ENCODE results near the gene HEATR3.
A peak's percentile ranks its signal among the peaks of the same experiment; 100 is the strongest.

HEATR3 gene
- 21.3 to 29.9 (median 24.5) reads per million in 3 donors for total RNA-seq

GRCh38 chr16:50065624-50066481 is at the start of gene HEATR3:
Gene HEATR3 (plus strand): TSS chr16:50065970. CDS start chr16:50066132, 162 bp downstream.
- Histone ChIP-seq H3K4me3 (ENCODE audit: insufficient read depth, low read depth, low read length, poor library complexity, severe bottlenecking) (peak within 1 kb of the TSS; percentile 97), H3K27ac (ENCODE audit: insufficient read depth, low read length, poor library complexity, severe bottlenecking) (peak within 1 kb of the TSS; percentile 87), H3K9me3 (ENCODE audit: control insufficient read depth, low read length) (no peaks in the 10 kb centered on the region), H3K36me3 (ENCODE audit: control insufficient read depth, insufficient read depth, low read length) (peaks cover 14% of the 10 kb centered on the region), H3K4me1 (ENCODE audit: control insufficient read depth, insufficient read depth, low read length, poor library complexity, severe bottlenecking) (peaks cover 13% of the 10 kb centered on the region), H3K27me3 (replicated peaks; ENCODE audit: control insufficient read depth, insufficient read depth, low read length, poor library complexity, severe bottlenecking) (no peaks in the 10 kb centered on the region)
- DNase-seq = peak; percentile 87 to 91 (median 89)

GRCh38 chr16:50017553-50017952 is 48.2 kb upstream of the HEATR3 start:
- no peaks in the 10 kb centered on the region for H3K4me1 ChIP-seq (ENCODE audit: control insufficient read depth, insufficient read depth, low read length, poor library complexity, severe bottlenecking)
- H3K27ac ChIP-seq (ENCODE audit: insufficient read depth, low read length, poor library complexity, severe bottlenecking) = no peak overlapping the region
- H3K27me3 ChIP-seq (replicated peaks; ENCODE audit: control insufficient read depth, insufficient read depth, low read length, poor library complexity, severe bottlenecking) = no peaks in the 10 kb centered on the region
- no peaks in the 10 kb centered on the region for H3K9me3 ChIP-seq (ENCODE audit: control insufficient read depth, low read length)
- H3K4me3 ChIP-seq (ENCODE audit: insufficient read depth, low read depth, low read length, poor library complexity, severe bottlenecking) = no peak overlapping the region
- no peaks in the 10 kb centered on the region for H3K36me3 ChIP-seq (ENCODE audit: control insufficient read depth, insufficient read depth, low read length)
- no peak for DNase-seq

- H3K27me3 ChIP-seq (replicated peaks; ENCODE audit: control insufficient read depth, insufficient read depth, low read length, poor library complexity, severe bottlenecking) = no peaks in the 10 kb centered on the region
- no peak overlapping the region for H3K27ac ChIP-seq (ENCODE audit: insufficient read depth, low read length, poor library complexity, severe bottlenecking)
- H3K36me3 ChIP-seq (ENCODE audit: control insufficient read depth, insufficient read depth, low read length) = no peaks in the 10 kb centered on the region
- no peak for DNase-seq
- peaks cover 8% of the 10 kb centered on the region for H3K4me1 ChIP-seq (ENCODE audit: control insufficient read depth, insufficient read depth, low read length, poor library complexity, severe bottlenecking)
- H3K4me3 ChIP-seq (ENCODE audit: insufficient read depth, low read depth, low read length, poor library complexity, severe bottlenecking) = no peak overlapping the region
- H3K9me3 ChIP-seq (ENCODE audit: control insufficient read depth, low read length) = no peaks in the 10 kb centered on the region
Measured at GRCh38 chr16:50021544-50021943, 44.2 kb upstream of the HEATR3 start.

- H3K4me1 ChIP-seq (ENCODE audit: control insufficient read depth, insufficient read depth, low read length, poor library complexity, severe bottlenecking) = peaks cover 8% of the 10 kb centered on the region
- H3K36me3 ChIP-seq (ENCODE audit: control insufficient read depth, insufficient read depth, low read length) = no peaks in the 10 kb centered on the region
- H3K9me3 ChIP-seq (ENCODE audit: control insufficient read depth, low read length) = no peaks in the 10 kb centered on the region
- H3K4me3 ChIP-seq (ENCODE audit: insufficient read depth, low read depth, low read length, poor library complexity, severe bottlenecking) = no peak overlapping the region
- no peak overlapping the region for H3K27ac ChIP-seq (ENCODE audit: insufficient read depth, low read length, poor library complexity, severe bottlenecking)
- DNase-seq = no peak
- H3K27me3 ChIP-seq (replicated peaks; ENCODE audit: control insufficient read depth, insufficient read depth, low read length, poor library complexity, severe bottlenecking) = no peaks in the 10 kb centered on the region
Measured at GRCh38 chr16:50023641-50024040, 42.1 kb upstream of the HEATR3 start.

GRCh38 chr16:50024207-50024606 is 41.6 kb upstream of the HEATR3 start:
- Histone ChIP-seq H3K27ac (ENCODE audit: insufficient read depth, low read length, poor library complexity, severe bottlenecking) (peak overlapping the region; percentile 74), H3K9me3 (ENCODE audit: control insufficient read depth, low read length) (no peaks in the 10 kb centered on the region)

GRCh38 chr16:50024684-50025536 is 40.9 kb upstream of the HEATR3 start, which contains the start of gene CNEP1R1:
Gene CNEP1R1 (plus strand): TSS chr16:50025225. CDS start chr16:50025316, 91 bp downstream.
- peak; percentile 86 to 90 (median 87) for DNase-seq
- H3K36me3 ChIP-seq (ENCODE audit: control insufficient read depth, insufficient read depth, low read length) = peaks cover 8% of the 10 kb centered on the region
- no peaks in the 10 kb centered on the region for H3K9me3 ChIP-seq (ENCODE audit: control insufficient read depth, low read length)
- peak within 1 kb of the TSS; percentile 86 for H3K4me3 ChIP-seq (ENCODE audit: insufficient read depth, low read depth, low read length, poor library complexity, severe bottlenecking)
- peak within 1 kb of the TSS; percentile 74 for H3K27ac ChIP-seq (ENCODE audit: insufficient read depth, low read length, poor library complexity, severe bottlenecking)
- peaks cover 8% of the 10 kb centered on the region for H3K4me1 ChIP-seq (ENCODE audit: control insufficient read depth, insufficient read depth, low read length, poor library complexity, severe bottlenecking)
- no peaks in the 10 kb centered on the region for H3K27me3 ChIP-seq (replicated peaks; ENCODE audit: control insufficient read depth, insufficient read depth, low read length, poor library complexity, severe bottlenecking)

More at GRCh38 chr16:50024207-50024606, 41.6 kb upstream of the HEATR3 start:
- Histone ChIP-seq H3K27me3 (replicated peaks; ENCODE audit: control insufficient read depth, insufficient read depth, low read length, poor library complexity, severe bottlenecking) (no peaks in the 10 kb centered on the region), H3K4me3 (ENCODE audit: insufficient read depth, low read depth, low read length, poor library complexity, severe bottlenecking) (no peak overlapping the region), H3K4me1 (ENCODE audit: control insufficient read depth, insufficient read depth, low read length, poor library complexity, severe bottlenecking) (peaks cover 8% of the 10 kb centered on the region), H3K36me3 (ENCODE audit: control insufficient read depth, insufficient read depth, low read length) (peaks cover 2% of the 10 kb centered on the region)
- no peak for DNase-seq

GRCh38 chr16:50025537-50025931 is 40.2 kb upstream of the HEATR3 start:
- Histone ChIP-seq H3K4me3 (ENCODE audit: insufficient read depth, low read depth, low read length, poor library complexity, severe bottlenecking) (peak overlapping the region; percentile 86), H3K4me1 (ENCODE audit: control insufficient read depth, insufficient read depth, low read length, poor library complexity, severe bottlenecking) (peaks cover 8% of the 10 kb centered on the region), H3K27me3 (replicated peaks; ENCODE audit: control insufficient read depth, insufficient read depth, low read length, poor library complexity, severe bottlenecking) (no peaks in the 10 kb centered on the region), H3K27ac (ENCODE audit: insufficient read depth, low read length, poor library complexity, severe bottlenecking) (peak overlapping the region; percentile 74), H3K9me3 (ENCODE audit: control insufficient read depth, low read length) (no peaks in the 10 kb centered on the region), H3K36me3 (ENCODE audit: control insufficient read depth, insufficient read depth, low read length) (peaks cover 9% of the 10 kb centered on the region)
- DNase-seq = peak; percentile 3 to 11 (median 9)

- Histone ChIP-seq H3K4me1 (ENCODE audit: control insufficient read depth, insufficient read depth, low read length, poor library complexity, severe bottlenecking) (peaks cover 8% of the 10 kb centered on the region), H3K9me3 (ENCODE audit: control insufficient read depth, low read length) (no peaks in the 10 kb centered on the region), H3K4me3 (ENCODE audit: insufficient read depth, low read depth, low read length, poor library complexity, severe bottlenecking) (no peak overlapping the region), H3K27me3 (replicated peaks; ENCODE audit: control insufficient read depth, insufficient read depth, low read length, poor library complexity, severe bottlenecking) (no peaks in the 10 kb centered on the region), H3K27ac (ENCODE audit: insufficient read depth, low read length, poor library complexity, severe bottlenecking) (no peak overlapping the region), H3K36me3 (ENCODE audit: control insufficient read depth, insufficient read depth, low read length) (peaks cover 22% of the 10 kb centered on the region)
- DNase-seq = no peak
Measured at GRCh38 chr16:50027829-50028228, 37.9 kb upstream of the HEATR3 start.

GRCh38 chr16:50035468-50035992 is 30.2 kb upstream of the HEATR3 start:
- peaks cover 38% of the 10 kb centered on the region for H3K36me3 ChIP-seq (ENCODE audit: control insufficient read depth, insufficient read depth, low read length)
- H3K27ac ChIP-seq (ENCODE audit: insufficient read depth, low read length, poor library complexity, severe bottlenecking) = no peak overlapping the region
- no peaks in the 10 kb centered on the region for H3K4me1 ChIP-seq (ENCODE audit: control insufficient read depth, insufficient read depth, low read length, poor library complexity, severe bottlenecking)
- H3K27me3 ChIP-seq (replicated peaks; ENCODE audit: control insufficient read depth, insufficient read depth, low read length, poor library complexity, severe bottlenecking) = no peaks in the 10 kb centered on the region
- no peaks in the 10 kb centered on the region for H3K9me3 ChIP-seq (ENCODE audit: control insufficient read depth, low read length)
- no peak overlapping the region for H3K4me3 ChIP-seq (ENCODE audit: insufficient read depth, low read depth, low read length, poor library complexity, severe bottlenecking)
- DNase-seq = no peak

Measured in effector memory CD4-positive, alpha-beta T cell (primary cell).